22Rv1 (cell line): ENCODE measurements around the gene ASXL3.

Experiments used
- H3K27ac ChIP-seq: fragments of 450-650 bp; 2 replicates; pipeline ENCODE4 v1.5.1; 2017
- CTCF ChIP-seq: fragments of 450-650 bp; IDR thresholded peaks from 2 replicates; pipeline ENCODE4 v1.5.1; 2017; ENCODE audit warnings: mild to moderate bottlenecking
- ZFX ChIP-seq: fragments of 450-650 bp; IDR thresholded peaks from 2 replicates; pipeline ENCODE4 v1.6.1; 2017; ENCODE audit warnings: antibody characterized with exemption, borderline replicate concordance

Gene ASXL3

DNA sequence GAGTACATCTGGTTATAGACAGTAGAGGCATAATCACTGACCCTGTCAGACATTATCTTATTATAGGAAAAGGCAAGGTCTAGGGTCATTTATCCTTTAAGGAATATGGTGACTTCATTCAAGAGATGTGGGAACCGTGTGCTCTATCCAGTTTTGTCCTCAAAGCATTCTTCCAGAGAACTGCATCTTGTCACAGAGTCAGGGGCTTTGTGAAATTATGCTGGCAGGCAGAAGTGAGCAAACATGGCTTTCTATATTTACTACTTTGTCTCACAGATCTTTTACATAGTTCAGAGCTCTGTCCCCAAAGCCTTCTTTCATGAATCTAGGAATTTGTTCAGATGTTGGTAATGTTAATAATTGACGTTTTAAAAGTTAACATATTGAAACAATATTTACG, 177.4 kb downstream of the ASXL3 start:
- no peak overlapping the region for H3K27ac ChIP-seq
- TF ChIP-seq CTCF, result no peak
- no peak for TF ChIP-seq ZFX

GRCh38 chr18:33755931-33756560, 178.0 kb downstream of the ASXL3 start:
- TF ChIP-seq CTCF (no peak), ZFX (no peak)
- no peak overlapping the region for H3K27ac ChIP-seq

GRCh38 chr18:33757037-33757436, 179.0 kb downstream of the ASXL3 start:
- no peak overlapping the region for H3K27ac ChIP-seq
- TF ChIP-seq CTCF, result no peak
- no peak for TF ChIP-seq ZFX

GRCh38 chr18:33761363-33761762, 183.3 kb downstream of the ASXL3 start:
- no peak overlapping the region for H3K27ac ChIP-seq
- TF ChIP-seq ZFX, result no peak
- TF ChIP-seq CTCF, result peak; percentile 76

- TF ChIP-seq ZFX (no peak), CTCF (no peak)
- H3K27ac ChIP-seq, result no peak overlapping the region
These were observed 203.4 kb downstream of the ASXL3 start for GRCh38 chr18:33781429-33781828.
